DOHH2 (cell line): ENCODE measurements around the gene USP50.

Source experiments
- H3F3A ChIP-seq: fragments of 200-600 bp; sonication (generic), shearing (Covaris generic); 2 replicates; pipeline ENCODE4 v1.6.0; 2016; ENCODE audit warnings: antibody characterized with exemption, mild to moderate bottlenecking; ENCODE audit not compliant: control insufficient read depth, insufficient read depth
- H3K27ac ChIP-seq: fragments of 200-600 bp; sonication (generic); 2 replicates; pipeline ENCODE4 v1.5.1; 2014; ENCODE audit warnings: low read depth, mild to moderate bottlenecking, low read length, moderate library complexity
- H3K27me3 ChIP-seq: fragments of 200-600 bp; sonication (generic); 2 replicates; pipeline ENCODE4 v1.6.1; 2014; ENCODE audit warnings: mild to moderate bottlenecking, low read length, mixed read lengths; ENCODE audit not compliant: control insufficient read depth
- H3K36me3 ChIP-seq: fragments of 200-600 bp; sonication (generic); 2 replicates; pipeline ENCODE4 v1.6.1; 2014; ENCODE audit warnings: mild to moderate bottlenecking, low read length, moderate library complexity, mixed read lengths; ENCODE audit not compliant: control insufficient read depth
- H3K4me1 ChIP-seq: fragments of 200-600 bp; sonication (generic); 2 replicates; pipeline ENCODE4 v1.6.1; 2014; ENCODE audit warnings: mild to moderate bottlenecking, low read length, mixed read lengths; ENCODE audit not compliant: control insufficient read depth
- H3K4me2 ChIP-seq: fragments of 200-600 bp; sonication (generic); 2 replicates; pipeline ENCODE4 v1.6.0; 2014; ENCODE audit warnings: mild to moderate bottlenecking, low read length, moderate library complexity
- H3K4me3 ChIP-seq: fragments of 200-600 bp; sonication (generic); 2 replicates; pipeline ENCODE4 v1.5.1; 2014; ENCODE audit warnings: mild to moderate bottlenecking, low read length, mixed read lengths
- H3K79me2 ChIP-seq: fragments of 200-600 bp; sonication (generic); 2 replicates; pipeline ENCODE4 v1.6.1; 2014; ENCODE audit warnings: mild to moderate bottlenecking, low read length, mixed read lengths; ENCODE audit not compliant: control insufficient read depth
- H3K9me2 ChIP-seq: fragments of 200-600 bp; sonication (generic); replicated peaks from 2 replicates; pipeline ENCODE4 v1.6.1; 2014; ENCODE audit warnings: mild to moderate bottlenecking, low read length, mixed read lengths; ENCODE audit not compliant: control insufficient read depth
- H3K9me3 ChIP-seq: fragments of 200-600 bp; sonication (generic); 2 replicates; pipeline ENCODE4 v1.6.1; 2014; ENCODE audit warnings: antibody characterized with exemption, low read length, mixed read lengths; ENCODE audit not compliant: control insufficient read depth, insufficient read depth
- H4K20me1 ChIP-seq: fragments of 200-600 bp; sonication (generic); 2 replicates; pipeline ENCODE4 v1.6.0; 2014; ENCODE audit warnings: low read depth, mild to moderate bottlenecking, antibody characterized with exemption, low read length, moderate library complexity; ENCODE audit not compliant: control insufficient read depth, insufficient read depth
- CTCF ChIP-seq: fragments of 200-600 bp; sonication (generic); IDR thresholded peaks from one replicate; pipeline ENCODE4 v1.5.1; 2014; ENCODE audit warnings: antibody characterized with exemption, mild to moderate bottlenecking, low read depth, low read length; ENCODE audit not compliant: poor library complexity, severe bottlenecking
- EZH2phosphoT487 ChIP-seq: fragments of 200-600 bp; sonication (generic); IDR thresholded peaks from 2 replicates; pipeline ENCODE4 v1.6.1; 2017; ENCODE audit warnings: borderline replicate concordance, mild to moderate bottlenecking, antibody characterized with exemption, low read length, moderate library complexity, mixed read lengths

Gene USP50

GRCh38 chr15:50556642-50557371 lies 10.3 kb upstream of the USP50 start:
- Histone ChIP-seq H3K27ac (no peak overlapping the region), H3F3A (peaks cover 8% of the 10 kb centered on the region), H3K4me3 (no peak overlapping the region), H3K9me3 (no peaks in the 10 kb centered on the region), H3K9me2 (no peaks in the 10 kb centered on the region), H3K36me3 (peaks cover 14% of the 10 kb centered on the region), H3K79me2 (no peaks in the 10 kb centered on the region), H3K27me3 (no peaks in the 10 kb centered on the region), H3K4me2 (no peak overlapping the region), H3K4me1 (no peaks in the 10 kb centered on the region), H4K20me1 (no peaks in the 10 kb centered on the region)
- TF ChIP-seq CTCF (no peak), EZH2phosphoT487 (no peak)

- H3K9me2 ChIP-seq = no peaks in the 10 kb centered on the region
- no peaks in the 10 kb centered on the region for H4K20me1 ChIP-seq
- H3K4me2 ChIP-seq = no peak overlapping the region
- H3K9me3 ChIP-seq = no peaks in the 10 kb centered on the region
- H3K27me3 ChIP-seq = no peaks in the 10 kb centered on the region
- H3K79me2 ChIP-seq = no peaks in the 10 kb centered on the region
- no peaks in the 10 kb centered on the region for H3K4me1 ChIP-seq
- H3K4me3 ChIP-seq = no peak overlapping the region
- no peaks in the 10 kb centered on the region for H3K36me3 ChIP-seq
- no peak overlapping the region for H3K27ac ChIP-seq
- H3F3A ChIP-seq = peaks cover 13% of the 10 kb centered on the region
- no peak for TF ChIP-seq EZH2phosphoT487
- TF ChIP-seq CTCF = no peak
Observed at GRCh38 chr15:50552238-50552637, 5.8 kb upstream of the USP50 start.

GRCh38 chr15:50549326-50549725 lies 2.9 kb upstream of the USP50 start:
- peaks cover 11% of the 10 kb centered on the region for H3F3A ChIP-seq
- no peak overlapping the region for H3K4me2 ChIP-seq
- H3K36me3 ChIP-seq = no peaks in the 10 kb centered on the region
- no peaks in the 10 kb centered on the region for H3K9me2 ChIP-seq
- no peaks in the 10 kb centered on the region for H3K9me3 ChIP-seq
- TF ChIP-seq EZH2phosphoT487 = no peak
- no peak for TF ChIP-seq CTCF
- H3K79me2 ChIP-seq = no peaks in the 10 kb centered on the region
- H3K27me3 ChIP-seq = no peaks in the 10 kb centered on the region
- H3K4me1 ChIP-seq = no peaks in the 10 kb centered on the region
- H3K27ac ChIP-seq = no peak overlapping the region
- H4K20me1 ChIP-seq = no peaks in the 10 kb centered on the region
- H3K4me3 ChIP-seq = no peak overlapping the region
